Embryonic facial prominence (tissue), 1 donor: ENCODE data around the gene ACTN4.

Experiments used
- DNase-seq: peaks from one replicate; pipeline ENCODE4 v3.0.0-alpha.2; 2016; ENCODE audit errors: extremely low spot score

Gene ACTN4

GRCh38 chr19:38676878-38677646, 29.6 kb downstream of the ACTN4 start:
- no peak for DNase-seq

- DNase-seq, result no peak
These were observed 30.9 kb downstream of the ACTN4 start for GRCh38 chr19:38678217-38678890.

GRCh38 chr19:38678891-38679494, 31.5 kb downstream of the ACTN4 start:
- DNase-seq, result no peak

GRCh38 chr19:38679839-38680238, 32.4 kb downstream of the ACTN4 start:
- no peak for DNase-seq

GRCh38 chr19:38682195-38682867, 34.9 kb downstream of the ACTN4 start:
- DNase-seq, result no peak

GRCh38 chr19:38682872-38683392, 35.5 kb downstream of the ACTN4 start:
- DNase-seq, result no peak

- DNase-seq, result no peak
These were observed 36.1 kb downstream of the ACTN4 start for GRCh38 chr19:38683393-38684077.

- no peak for DNase-seq
These were observed 36.8 kb downstream of the ACTN4 start for GRCh38 chr19:38684078-38684861.

GRCh38 chr19:38684862-38685665, 37.6 kb downstream of the ACTN4 start:
- DNase-seq, result no peak

- no peak for DNase-seq
These were observed 38.4 kb downstream of the ACTN4 start for GRCh38 chr19:38685666-38686529.

- no peak for DNase-seq
These were observed 39.1 kb downstream of the ACTN4 start for GRCh38 chr19:38686530-38686888.

GRCh38 chr19:38687837-38688378, 40.5 kb downstream of the ACTN4 start:
- DNase-seq, result no peak

- DNase-seq, result no peak
These were observed 42.7 kb downstream of the ACTN4 start for GRCh38 chr19:38690146-38690545.

- DNase-seq, result no peak
These were observed 43.4 kb downstream of the ACTN4 start for GRCh38 chr19:38690832-38691231.

- no peak for DNase-seq
These were observed 44.5 kb downstream of the ACTN4 start for GRCh38 chr19:38691938-38692457.

- no peak for DNase-seq
These were observed 45.3 kb downstream of the ACTN4 start for GRCh38 chr19:38692458-38693379.
